ENCODE data around the gene JPH2.

The JPH2 gene

GRCh38 chr20:44065401-44066340 lies 121.3 kb downstream of the JPH2 start:
- no peak for TF ChIP-seq ZFX (IDR thresholded peaks at IDR 0.05)
- TF ChIP-seq, protein P1, sequence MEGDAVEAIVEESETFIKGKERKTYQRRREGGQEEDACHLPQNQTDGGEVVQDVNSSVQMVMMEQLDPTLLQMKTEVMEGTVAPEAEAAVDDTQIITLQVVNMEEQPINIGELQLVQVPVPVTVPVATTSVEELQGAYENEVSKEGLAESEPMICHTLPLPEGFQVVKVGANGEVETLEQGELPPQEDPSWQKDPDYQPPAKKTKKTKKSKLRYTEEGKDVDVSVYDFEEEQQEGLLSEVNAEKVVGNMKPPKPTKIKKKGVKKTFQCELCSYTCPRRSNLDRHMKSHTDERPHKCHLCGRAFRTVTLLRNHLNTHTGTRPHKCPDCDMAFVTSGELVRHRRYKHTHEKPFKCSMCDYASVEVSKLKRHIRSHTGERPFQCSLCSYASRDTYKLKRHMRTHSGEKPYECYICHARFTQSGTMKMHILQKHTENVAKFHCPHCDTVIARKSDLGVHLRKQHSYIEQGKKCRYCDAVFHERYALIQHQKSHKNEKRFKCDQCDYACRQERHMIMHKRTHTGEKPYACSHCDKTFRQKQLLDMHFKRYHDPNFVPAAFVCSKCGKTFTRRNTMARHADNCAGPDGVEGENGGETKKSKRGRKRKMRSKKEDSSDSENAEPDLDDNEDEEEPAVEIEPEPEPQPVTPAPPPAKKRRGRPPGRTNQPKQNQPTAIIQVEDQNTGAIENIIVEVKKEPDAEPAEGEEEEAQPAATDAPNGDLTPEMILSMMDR (conservative IDR thresholded peaks at IDR 0.05), result no peak

DNA sequence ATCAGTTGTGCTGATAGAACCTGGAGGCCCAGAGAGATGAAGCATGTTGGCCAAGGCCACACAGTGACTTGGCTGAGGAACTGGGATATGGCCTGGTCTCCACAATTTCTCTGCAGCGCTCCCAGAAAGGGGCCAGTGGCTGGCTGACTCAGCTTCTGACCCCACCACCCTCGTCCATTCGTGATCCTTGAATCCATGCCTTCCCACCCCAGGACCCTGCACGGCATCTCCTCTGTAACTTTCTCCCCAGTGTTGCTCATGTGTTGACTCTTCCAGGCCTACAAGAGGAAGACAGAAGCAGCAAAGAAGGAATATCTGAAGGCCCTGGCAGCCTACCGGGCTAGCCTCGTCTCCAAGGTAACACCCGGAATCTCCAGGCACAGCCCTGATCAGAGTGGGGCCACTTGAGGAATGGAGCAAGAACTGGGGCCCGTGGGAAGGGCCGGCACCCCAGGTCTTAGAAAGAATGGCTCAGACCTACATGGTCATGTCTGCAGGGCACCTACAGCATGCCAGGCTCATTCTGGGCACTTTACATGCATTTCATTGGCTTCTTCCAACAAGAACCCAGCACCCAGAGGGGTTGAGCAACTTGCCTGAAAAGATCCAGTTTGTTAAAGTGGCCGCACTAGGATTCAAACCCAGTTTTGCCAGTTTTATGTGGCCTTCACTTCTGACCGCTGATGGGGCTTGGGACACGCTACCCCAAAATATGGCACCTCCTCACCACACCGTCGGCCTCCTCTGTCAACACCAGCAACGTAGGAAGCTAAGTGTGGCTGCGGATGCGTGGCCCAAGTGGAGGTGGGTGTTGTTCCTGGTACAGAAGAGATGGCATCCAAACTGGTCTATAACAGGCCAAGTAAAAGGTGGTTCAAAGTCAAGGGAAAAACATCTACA lies 122.2 kb downstream of the JPH2 start:
- TF ChIP-seq ZFX (IDR thresholded peaks at IDR 0.05), result no peak
- TF ChIP-seq, protein P1 (conservative IDR thresholded peaks at IDR 0.05), result no peak
- H3K27ac ChIP-seq, result no peak overlapping the region

More at GRCh38 chr20:44065401-44066340, 121.3 kb downstream of the JPH2 start:
- no peak overlapping the region for H3K27ac ChIP-seq

Data from C4-2B (cell line).